HG03108 (cell line): Measurements from ENCODE around the gene DNM1.

Experiments
- ATAC-seq: cut with Tn5 transposase; IDR thresholded peaks from one replicate; pipeline ENCODE4 v1.9.1; 2021; ENCODE audit warnings: moderate library complexity; ENCODE audit not compliant: unreplicated experiment

Gene DNM1

GRCh38 chr9:128204858-128205257, 1.7 kb downstream of the DNM1 start:
- no peak for ATAC-seq

- ATAC-seq, result no peak
Measured at GRCh38 chr9:128205296-128205944, 2.2 kb downstream of the DNM1 start.

GRCh38 chr9:128206484-128206883, 3.3 kb downstream of the DNM1 start:
- ATAC-seq, result no peak

GRCh38 chr9:128206916-128207910, 4.0 kb downstream of the DNM1 start:
- no peak for ATAC-seq

- ATAC-seq, result no peak
Measured at GRCh38 chr9:128208386-128208785, 5.2 kb downstream of the DNM1 start.

GRCh38 chr9:128208946-128209669, 5.9 kb downstream of the DNM1 start:
- ATAC-seq, result no peak

GRCh38 chr9:128211186-128211980, 8.2 kb downstream of the DNM1 start:
- no peak for ATAC-seq

GRCh38 chr9:128211981-128212281, 8.8 kb downstream of the DNM1 start:
- no peak for ATAC-seq

GRCh38 chr9:128213746-128214497, 10.7 kb downstream of the DNM1 start:
- ATAC-seq, result no peak

GRCh38 chr9:128214571-128215490, 11.7 kb downstream of the DNM1 start:
- ATAC-seq, result no peak

GRCh38 chr9:128215491-128216409, 12.6 kb downstream of the DNM1 start:
- no peak for ATAC-seq

- ATAC-seq, result no peak
Measured at GRCh38 chr9:128216781-128217553, 13.8 kb downstream of the DNM1 start.

- no peak for ATAC-seq
Measured at GRCh38 chr9:128218172-128218517, 15.0 kb downstream of the DNM1 start.

- peak; percentile 91 for ATAC-seq
Measured at GRCh38 chr9:128218518-128219389, 15.6 kb downstream of the DNM1 start.

GRCh38 chr9:128219831-128220230, 16.7 kb downstream of the DNM1 start:
- no peak for ATAC-seq

GRCh38 chr9:128222026-128222425, 18.8 kb downstream of the DNM1 start:
- ATAC-seq, result no peak
